ENCODE results near the gene C2CD4B. TPM values are rescaled to one million over a fixed set of nuclear protein-coding genes. Genes with fewer than 3 reads are reported as not detected.

C2CD4B gene
- total and polyA plus RNA-seq, 2 experiments from 2014 or later: not detected

GRCh38 chr15:62188744-62189143 lies 23.7 kb upstream of the C2CD4B start:
- Histone ChIP-seq H3K9me3 (ENCODE audit: low read depth) (no peaks in the 10 kb centered on the region), H3K27ac (no peak overlapping the region), H3F3A (ENCODE audit: insufficient read depth) (no peaks in the 10 kb centered on the region), H2AFZ (no peak overlapping the region), H4K20me1 (ENCODE audit: insufficient read depth) (no peaks in the 10 kb centered on the region), H3K27me3 (replicated peaks; ENCODE audit: insufficient read depth) (peaks cover 32% of the 10 kb centered on the region), H3K4me3 (no peak overlapping the region), H3K4me2 (ENCODE audit: unreplicated experiment) (no peak overlapping the region), H3K79me2 (ENCODE audit: insufficient read depth) (no peaks in the 10 kb centered on the region), H3K9me2 (ENCODE audit: insufficient read depth) (no peaks in the 10 kb centered on the region), H3K4me1 (ENCODE audit: insufficient read depth) (no peaks in the 10 kb centered on the region), H3K36me3 (ENCODE audit: low read depth) (no peaks in the 10 kb centered on the region), H3K9ac (no peak overlapping the region)
- DNase-seq: no peak
- TF ChIP-seq EZH2 (IDR thresholded peaks at IDR 0.05; ENCODE audit: insufficient read depth, poor library complexity, severe bottlenecking) (no peak), EZH2phosphoT487 (IDR thresholded peaks at IDR 0.05; ENCODE audit: insufficient read depth, low read depth) (no peak)
- 59 to 64% methylated on average over 5 of the region's 5 CpGs for WGBS, 2 experiments (ENCODE audit: low coverage in 1 of 2, low lambda C conversion rate in 2 of 2, missing lambda C conversion rate in 2 of 2)
- in situ Hi-C loops (cut with MboI): no loop called here

- in situ Hi-C loops (cut with MboI): no loop called here
- Histone ChIP-seq H2AFZ (no peak overlapping the region), H3K36me3 (ENCODE audit: low read depth) (no peaks in the 10 kb centered on the region), H3K9me3 (ENCODE audit: low read depth) (no peaks in the 10 kb centered on the region), H3K4me1 (ENCODE audit: insufficient read depth) (no peaks in the 10 kb centered on the region), H3K27me3 (replicated peaks; ENCODE audit: insufficient read depth) (peaks cover 24% of the 10 kb centered on the region), H3K9ac (no peak overlapping the region), H3K9me2 (ENCODE audit: insufficient read depth) (no peaks in the 10 kb centered on the region), H3K4me3 (no peak overlapping the region), H3K79me2 (ENCODE audit: insufficient read depth) (no peaks in the 10 kb centered on the region), H4K20me1 (ENCODE audit: insufficient read depth) (no peaks in the 10 kb centered on the region), H3F3A (ENCODE audit: insufficient read depth) (no peaks in the 10 kb centered on the region), H3K4me2 (ENCODE audit: unreplicated experiment) (no peak overlapping the region), H3K27ac (no peak overlapping the region)
- WGBS, 2 experiments (ENCODE audit: low coverage in 1 of 2, low lambda C conversion rate in 2 of 2, missing lambda C conversion rate in 2 of 2): 0 to 13% methylated on average over 1 of the region's 1 CpG
- TF ChIP-seq EZH2phosphoT487 (IDR thresholded peaks at IDR 0.05; ENCODE audit: insufficient read depth, low read depth): no peak
- TF ChIP-seq EZH2 (IDR thresholded peaks at IDR 0.05; ENCODE audit: insufficient read depth, poor library complexity, severe bottlenecking): no peak
- DNase-seq: no peak
Observed at GRCh38 chr15:62187910-62188309, 22.8 kb upstream of the C2CD4B start.

GRCh38 chr15:62187425-62187824 lies 22.3 kb upstream of the C2CD4B start:
- no peaks in the 10 kb centered on the region for H3K36me3 ChIP-seq (ENCODE audit: low read depth)
- H3K9ac ChIP-seq: no peak overlapping the region
- in situ Hi-C loops (cut with MboI): no loop called here
- H3K9me2 ChIP-seq (ENCODE audit: insufficient read depth): no peaks in the 10 kb centered on the region
- WGBS, 2 experiments (ENCODE audit: low coverage in 1 of 2, low lambda C conversion rate in 2 of 2, missing lambda C conversion rate in 2 of 2): 58 to 59% methylated on average over 5 of the region's 5 CpGs
- no peaks in the 10 kb centered on the region for H3K4me1 ChIP-seq (ENCODE audit: insufficient read depth)
- TF ChIP-seq EZH2phosphoT487 (IDR thresholded peaks at IDR 0.05; ENCODE audit: insufficient read depth, low read depth) (no peak), EZH2 (IDR thresholded peaks at IDR 0.05; ENCODE audit: insufficient read depth, poor library complexity, severe bottlenecking) (no peak)
- no peak for DNase-seq
- H2AFZ ChIP-seq: no peak overlapping the region
- no peaks in the 10 kb centered on the region for H4K20me1 ChIP-seq (ENCODE audit: insufficient read depth)
- H3K9me3 ChIP-seq (ENCODE audit: low read depth): no peaks in the 10 kb centered on the region
- no peak overlapping the region for H3K4me3 ChIP-seq
- peaks cover 19% of the 10 kb centered on the region for H3K27me3 ChIP-seq (replicated peaks; ENCODE audit: insufficient read depth)
- H3K79me2 ChIP-seq (ENCODE audit: insufficient read depth): no peaks in the 10 kb centered on the region
- H3F3A ChIP-seq (ENCODE audit: insufficient read depth): no peaks in the 10 kb centered on the region
- H3K4me2 ChIP-seq (ENCODE audit: unreplicated experiment): no peak overlapping the region
- H3K27ac ChIP-seq: no peak overlapping the region

GRCh38 chr15:62186578-62186977 lies 21.5 kb upstream of the C2CD4B start:
- in situ Hi-C loops (cut with MboI): no loop called here
- peaks cover 13% of the 10 kb centered on the region; the same call in 1 of the 2 replicates for H3K27me3 ChIP-seq (replicated peaks; ENCODE audit: insufficient read depth)
- H3F3A ChIP-seq (ENCODE audit: insufficient read depth): no peaks in the 10 kb centered on the region
- DNase-seq: no peak
- H4K20me1 ChIP-seq (ENCODE audit: insufficient read depth): no peaks in the 10 kb centered on the region
- H2AFZ ChIP-seq: no peak overlapping the region
- H3K9me2 ChIP-seq (ENCODE audit: insufficient read depth): no peaks in the 10 kb centered on the region
- no peak overlapping the region for H3K4me3 ChIP-seq
- H3K4me2 ChIP-seq (ENCODE audit: unreplicated experiment): no peak overlapping the region
- WGBS, 2 experiments (ENCODE audit: low coverage in 1 of 2, low lambda C conversion rate in 2 of 2, missing lambda C conversion rate in 2 of 2): 87 to 93% methylated on average over 17 to 26 of the region's 27 CpGs
- no peaks in the 10 kb centered on the region for H3K79me2 ChIP-seq (ENCODE audit: insufficient read depth)
- no peaks in the 10 kb centered on the region for H3K9me3 ChIP-seq (ENCODE audit: low read depth)
- H3K4me1 ChIP-seq (ENCODE audit: insufficient read depth): no peaks in the 10 kb centered on the region
- TF ChIP-seq EZH2phosphoT487 (IDR thresholded peaks at IDR 0.05; ENCODE audit: insufficient read depth, low read depth): no peak
- TF ChIP-seq EZH2 (IDR thresholded peaks at IDR 0.05; ENCODE audit: insufficient read depth, poor library complexity, severe bottlenecking): no peak
- no peak overlapping the region for H3K27ac ChIP-seq
- no peak overlapping the region for H3K9ac ChIP-seq
- H3K36me3 ChIP-seq (ENCODE audit: low read depth): no peaks in the 10 kb centered on the region

GRCh38 chr15:62183130-62183529 lies 18.0 kb upstream of the C2CD4B start:
- Histone ChIP-seq H3K9me2 (ENCODE audit: insufficient read depth) (no peaks in the 10 kb centered on the region), H3K4me2 (ENCODE audit: unreplicated experiment) (no peak overlapping the region), H3K79me2 (ENCODE audit: insufficient read depth) (no peaks in the 10 kb centered on the region), H3K4me3 (no peak overlapping the region), H3K9me3 (ENCODE audit: low read depth) (no peaks in the 10 kb centered on the region), H2AFZ (no peak overlapping the region), H3K27me3 (replicated peaks; ENCODE audit: insufficient read depth) (0 out of 2 replicates have a peak, but pooled peaks cover 2% of the 10 kb centered on the region), H3K36me3 (ENCODE audit: low read depth) (no peaks in the 10 kb centered on the region), H3F3A (ENCODE audit: insufficient read depth) (no peaks in the 10 kb centered on the region), H3K4me1 (ENCODE audit: insufficient read depth) (no peaks in the 10 kb centered on the region), H3K27ac (no peak overlapping the region), H3K9ac (no peak overlapping the region), H4K20me1 (ENCODE audit: insufficient read depth) (no peaks in the 10 kb centered on the region)
- TF ChIP-seq EZH2 (IDR thresholded peaks at IDR 0.05; ENCODE audit: insufficient read depth, poor library complexity, severe bottlenecking) (no peak), EZH2phosphoT487 (IDR thresholded peaks at IDR 0.05; ENCODE audit: insufficient read depth, low read depth) (no peak)
- DNase-seq: no peak
- in situ Hi-C loops (cut with MboI): no loop called here

Data from GM23248 (cell line).